Endothelial cell of umbilical vein (primary cell): Measurements from ENCODE around the gene PRKAG2. TPM values are rescaled to one million over a fixed set of nuclear protein-coding genes. Genes with fewer than 3 reads are reported as not detected.

Experiments used
- BruUV-seq: library from RNA; stranded (reverse); fragments of 400-500 nt; replicated peaks from 2 replicates; lab custom pipeline; 2021; lab: Mats Ljungman, UMichigan
- CTCF ChIA-PET: fragments of 300-600, 350-600 bp; sonication (Branson Sonifier 250); formaldehyde crosslinking; loops from one replicate; lab custom pipeline; 2021; ENCODE audit warnings: antibody characterized with exemption, inconsistent platforms; lab: Charles Lee
- POLR2A ChIA-PET: fragments of 300-600, 350-600 bp; sonication (Branson Sonifier 250); formaldehyde crosslinking; loops from one replicate; lab custom pipeline; 2021; ENCODE audit warnings: antibody characterized with exemption, inconsistent platforms; lab: Charles Lee
- DNase-seq: peaks from one replicate; pipeline ENCODE4 v3.0.0-alpha.2; 2011; ENCODE audit warnings: low read depth, low spot score
- FAIRE-seq: peaks from 2 replicates; lab custom pipeline; 2011; peaks lifted over from hg19 to GRCh38; lab: Jason Lieb, UNC
- H2AFZ ChIP-seq: 2 replicates; pipeline ENCODE4 v1.6.0; 2012; ENCODE audit warnings: low read depth, low read length, control low read depth, inconsistent platforms
- H3K27ac ChIP-seq: 2 replicates; pipeline ENCODE4 v1.5.1; 2011; ENCODE audit warnings: low read depth, mild to moderate bottlenecking, control low read depth, low read length, moderate library complexity; ENCODE audit not compliant: insufficient read depth
- H3K27me3 ChIP-seq, 2 experiments: 2 replicates each; pipeline versions ENCODE4 v1.6.0 to v1.6.1; 2011; ENCODE audit warnings: low read length in 2 of 2, mixed read lengths in 1 of 2; ENCODE audit not compliant: control insufficient read depth in 2 of 2, insufficient read depth in 2 of 2
- H3K36me3 ChIP-seq, 2 experiments: 2 replicates in 1 of 2; 3 replicates in 1 of 2; pipeline ENCODE4 v1.5.1; 2011; ENCODE audit warnings: low read length in 2 of 2, mild to moderate bottlenecking in 1 of 2, moderate library complexity in 1 of 2; ENCODE audit not compliant: control insufficient read depth in 2 of 2, insufficient read depth in 2 of 2; ENCODE audit errors: extremely low read depth in 1 of 2
- H3K4me1 ChIP-seq: 3 replicates; pipeline ENCODE4 v1.5.1; 2011; ENCODE audit warnings: mild to moderate bottlenecking, low read length; ENCODE audit not compliant: control insufficient read depth, insufficient read depth; ENCODE audit errors: extremely low read depth
- H3K4me2 ChIP-seq: 2 replicates; pipeline ENCODE4 v1.6.1; 2011; ENCODE audit warnings: low read length, control low read depth, mixed read lengths; ENCODE audit not compliant: insufficient read depth
- H3K4me3 ChIP-seq, 3 experiments: fragments of 200-600 bp in 1 of 3; sonication (generic), shearing (Covaris generic) in 1 of 3; replicated peaks in 1 of 3; 2 replicates each; pipeline ENCODE4 v1.5.1; 2011 to 2016; ENCODE audit warnings: control low read depth in 3 of 3, low read length in 3 of 3, mild to moderate bottlenecking in 2 of 3, inconsistent platforms in 1 of 3, low read depth in 1 of 3, moderate library complexity in 1 of 3; ENCODE audit not compliant: insufficient read depth in 1 of 3
- H3K79me2 ChIP-seq: 2 replicates; pipeline ENCODE4 v1.6.0; 2012; ENCODE audit warnings: low read length, inconsistent platforms; ENCODE audit not compliant: control insufficient read depth, insufficient read depth
- H3K9ac ChIP-seq: replicated peaks from 2 replicates; pipeline ENCODE3; 2011; ENCODE audit warnings: low read length, control low read depth; ENCODE audit not compliant: insufficient read depth; ENCODE audit errors: extremely low read depth
- H3K9me1 ChIP-seq: replicated peaks from 3 replicates; pipeline ENCODE4 v1.6.0; 2011; ENCODE audit warnings: mild to moderate bottlenecking, low read length; ENCODE audit not compliant: control insufficient read depth, insufficient read depth; ENCODE audit errors: extremely low read depth
- H3K9me3 ChIP-seq: replicated peaks from 2 replicates; pipeline ENCODE4 v1.5.1; 2012; ENCODE audit warnings: low read length, inconsistent platforms; ENCODE audit not compliant: control insufficient read depth, insufficient read depth
- H4K20me1 ChIP-seq: replicated peaks from 2 replicates; pipeline ENCODE3; 2011; ENCODE audit warnings: mild to moderate bottlenecking, low read length; ENCODE audit not compliant: control insufficient read depth, insufficient read depth; ENCODE audit errors: extremely low read depth
- EZH2 ChIP-seq: IDR thresholded peaks from 2 replicates; pipeline ENCODE4 v1.6.1; 2012; ENCODE audit warnings: borderline replicate concordance, low read depth, mild to moderate bottlenecking, moderate library complexity, low read length, inconsistent platforms; ENCODE audit not compliant: severe bottlenecking
- FOS ChIP-seq: IDR thresholded peaks from 2 replicates; pipeline ENCODE4 v1.6.1; 2011; ENCODE audit warnings: mild to moderate bottlenecking, low read length, moderate library complexity, borderline replicate concordance; ENCODE audit not compliant: insufficient read depth
- GATA2 ChIP-seq: IDR thresholded peaks from 2 replicates; pipeline ENCODE4 v1.7.0; 2011; ENCODE audit warnings: low read depth, mild to moderate bottlenecking, moderate library complexity, mixed read lengths, low read length; ENCODE audit not compliant: insufficient read length, insufficient read depth
- JUN ChIP-seq: IDR thresholded peaks from 2 replicates; pipeline ENCODE4 v1.6.1; 2011; ENCODE audit warnings: borderline replicate concordance, low read depth; ENCODE audit not compliant: insufficient read length, insufficient read depth
- MYC ChIP-seq: IDR thresholded peaks from one replicate; pipeline ENCODE4 v1.6.1; 2011; ENCODE audit warnings: mild to moderate bottlenecking, low read depth, low read length
- POLR2A ChIP-seq: IDR thresholded peaks from 2 replicates; pipeline ENCODE4 v1.6.1; 2012; ENCODE audit warnings: low read depth, mild to moderate bottlenecking, control low read depth, low read length
- POLR2AphosphoS5 ChIP-seq: IDR thresholded peaks from 2 replicates; pipeline ENCODE4 v1.6.1; 2012; ENCODE audit warnings: low read depth, mild to moderate bottlenecking, control low read depth, low read length, moderate library complexity; ENCODE audit not compliant: insufficient read depth
- dilution Hi-C: fragments of 300-500 bp; cut with MboI; formaldehyde crosslinking; loops from one replicate; pipeline ENCODE4 v1.15.0; 2019; ENCODE audit warnings: low sequenced_read_pairs; ENCODE audit not compliant: extremely low pct_ligation_motif_present
- intact Hi-C: fragments of 100-400 bp; cut with micrococcal nuclease; formaldehyde crosslinking; loops from one replicate; pipeline ENCODE4 v1.10.0; 2022
- polyA plus RNA-seq, 4 experiments: library from polyadenylated mRNA; depleted of rRNA in 3 of 4; stranded (reverse) in 3 of 4; unstranded in 1 of 4; fragments of >200 nt; gene quantifications; 2 replicates each; pipeline versions ENCODE4 v1.2.1 to v1.2.3, GENCODE V29; 2011 to 2012; ENCODE audit warnings: missing spikeins in 1 of 4
- total RNA-seq: library from RNA; stranded (reverse); gene quantifications from 2 replicates; pipeline ENCODE4 v1.2.3, GENCODE V29; 2021
- TF ChIP-seq, protein P1 (sequence below), 2 donors: IDR thresholded peaks; 1 replicate in 1 of 2; 2 replicates in 1 of 2; pipeline ENCODE4 v1.5.1; 2011; ENCODE audit warnings: low read length in 2 of 2, mild to moderate bottlenecking in 2 of 2, moderate library complexity in 2 of 2, control low read depth in 1 of 2, inconsistent platforms in 1 of 2, low read depth in 1 of 2; ENCODE audit not compliant: insufficient read depth in 1 of 2; ENCODE audit errors: extremely low read depth in 1 of 2
- TF ChIP-seq, protein P2 (sequence below): IDR thresholded peaks from 2 replicates; pipeline ENCODE4 v1.6.1; 2011; ENCODE audit not compliant: insufficient read depth, insufficient read length

Gene PRKAG2
- total and polyA plus RNA-seq, 2 donors (not counting 3 experiments of a cell fraction or from before 2014, with no cell fraction given): 19.3 to 51.5 TPM

DNA sequence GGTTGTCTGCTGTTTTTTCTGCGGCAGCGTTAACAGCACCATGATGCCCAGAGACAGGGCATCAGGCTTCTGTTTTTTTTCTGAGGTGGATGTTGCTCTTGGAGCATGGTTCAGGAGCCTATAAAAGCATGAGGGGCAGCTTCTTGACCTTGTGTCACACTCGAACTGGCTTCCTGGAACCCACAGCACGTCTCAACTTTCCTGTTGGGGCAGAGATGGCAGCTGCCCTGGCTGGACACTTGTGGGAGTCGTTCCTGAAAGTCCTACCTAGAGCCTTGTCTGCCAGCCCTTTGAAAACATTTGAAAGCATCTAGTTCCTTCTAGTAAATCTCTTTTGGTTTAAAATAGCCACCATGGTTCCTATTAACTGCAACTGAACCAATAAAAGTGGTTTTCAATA is 28.9 kb upstream of the PRKAG2 start:
- H3K4me3 ChIP-seq: no peak overlapping the region
- intact Hi-C loops: no loop called here
- H2AFZ ChIP-seq: no peak overlapping the region
- no peaks in the 10 kb centered on the region for H3K4me1 ChIP-seq
- no TSS peak for BruUV-seq
- H4K20me1 ChIP-seq: no peaks in the 10 kb centered on the region
- POLR2A ChIA-PET: no interaction called here
- H3K4me2 ChIP-seq: no peak overlapping the region
- TF ChIP-seq, protein P1, sequence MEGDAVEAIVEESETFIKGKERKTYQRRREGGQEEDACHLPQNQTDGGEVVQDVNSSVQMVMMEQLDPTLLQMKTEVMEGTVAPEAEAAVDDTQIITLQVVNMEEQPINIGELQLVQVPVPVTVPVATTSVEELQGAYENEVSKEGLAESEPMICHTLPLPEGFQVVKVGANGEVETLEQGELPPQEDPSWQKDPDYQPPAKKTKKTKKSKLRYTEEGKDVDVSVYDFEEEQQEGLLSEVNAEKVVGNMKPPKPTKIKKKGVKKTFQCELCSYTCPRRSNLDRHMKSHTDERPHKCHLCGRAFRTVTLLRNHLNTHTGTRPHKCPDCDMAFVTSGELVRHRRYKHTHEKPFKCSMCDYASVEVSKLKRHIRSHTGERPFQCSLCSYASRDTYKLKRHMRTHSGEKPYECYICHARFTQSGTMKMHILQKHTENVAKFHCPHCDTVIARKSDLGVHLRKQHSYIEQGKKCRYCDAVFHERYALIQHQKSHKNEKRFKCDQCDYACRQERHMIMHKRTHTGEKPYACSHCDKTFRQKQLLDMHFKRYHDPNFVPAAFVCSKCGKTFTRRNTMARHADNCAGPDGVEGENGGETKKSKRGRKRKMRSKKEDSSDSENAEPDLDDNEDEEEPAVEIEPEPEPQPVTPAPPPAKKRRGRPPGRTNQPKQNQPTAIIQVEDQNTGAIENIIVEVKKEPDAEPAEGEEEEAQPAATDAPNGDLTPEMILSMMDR (IDR thresholded peaks at IDR 0.05; ENCODE audit: extremely low read depth in 1 of 2, insufficient read depth in 1 of 2, low read depth in 1 of 2, low read length in 2 of 2): no peak
- no peak for TF ChIP-seq FOS
- no peak for TF ChIP-seq POLR2AphosphoS5
- TF ChIP-seq, protein P2, sequence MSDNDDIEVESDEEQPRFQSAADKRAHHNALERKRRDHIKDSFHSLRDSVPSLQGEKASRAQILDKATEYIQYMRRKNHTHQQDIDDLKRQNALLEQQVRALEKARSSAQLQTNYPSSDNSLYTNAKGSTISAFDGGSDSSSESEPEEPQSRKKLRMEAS: no peak
- no peak for TF ChIP-seq JUN
- TF ChIP-seq GATA2: no peak
- no peak for TF ChIP-seq EZH2
- TF ChIP-seq MYC: no peak
- no peak for TF ChIP-seq POLR2A
- FAIRE-seq (no peak), DNase-seq (no peak)
- H3K9ac ChIP-seq: no peak overlapping the region
- H3K9me3 ChIP-seq: no peaks in the 10 kb centered on the region
- no peaks in the 10 kb centered on the region for H3K36me3 ChIP-seq
- dilution Hi-C loops: no loop called here
- H3K27me3 ChIP-seq: no peaks in the 10 kb centered on the region
- no peak overlapping the region for H3K27ac ChIP-seq
- no peaks in the 10 kb centered on the region for H3K79me2 ChIP-seq
- CTCF ChIA-PET: no interaction called here
- H3K9me1 ChIP-seq: no peaks in the 10 kb centered on the region
